ENCODE data around the gene MARCO. TPM values are rescaled to one million over a fixed set of nuclear protein-coding genes. Genes with fewer than 3 reads are reported as not detected.

MARCO gene
- total RNA-seq, result not detected in 2 replicates

GRCh38 chr2:118942031-118942430, at the start of gene MARCO:
Gene MARCO (plus strand): TSS chr2:118942194. CDS start chr2:118942301, 107 bp downstream.

Other genes starting within 250 kb of the MARCO start
- gene EN1, start 94.5 kb upstream of the MARCO start, total RNA-seq, result under 0.01 TPM in 1 of 2 replicates, not detected in the other
- not detected in 2 replicates for gene C1QL2, start 216.6 kb downstream of the MARCO start, total RNA-seq

All from uterine smooth muscle cell (primary cell).